ENCODE measurements around the gene CTNNA1. TPM values are rescaled to one million over a fixed set of nuclear protein-coding genes. Genes with fewer than 3 reads are reported as not detected.

The CTNNA1 gene
- total and polyA plus RNA-seq, 4 donors = 115 to 480 (median 302) TPM

DNA sequence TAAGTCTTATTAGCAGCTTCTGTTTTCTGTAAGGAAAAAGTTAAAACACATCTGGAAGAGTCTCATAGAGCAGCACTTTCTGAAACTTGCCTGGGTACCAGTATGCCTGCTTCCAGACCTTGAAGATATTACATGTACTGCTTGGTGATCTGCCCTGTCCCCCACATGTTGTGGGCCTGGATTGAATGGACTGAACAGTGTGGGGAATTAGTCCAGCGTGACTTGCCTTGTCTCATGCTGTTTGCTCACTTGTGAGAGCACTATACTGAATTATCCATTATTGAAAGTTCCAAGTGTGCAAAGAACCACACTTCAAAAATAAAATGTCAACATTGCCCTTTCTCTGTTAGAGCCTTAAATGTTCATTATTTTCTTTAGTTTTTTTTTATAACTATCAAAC is 8.9 kb downstream of the CTNNA1 start:
- ATAC-seq (ENCODE audit: insufficient read depth, low FRiP score) (no peak), DNase-seq (peak in 1 of 3 donors; percentile 4)
- H3K36me3 ChIP-seq (ENCODE audit: control insufficient read depth in 4 of 4, insufficient read depth in 4 of 4, low read length in 4 of 4) = peaks cover 2 to 25% (median 14%) of the 10 kb centered on the region in 4 donors
- H3K27me3 ChIP-seq (ENCODE audit: control insufficient read depth in 3 of 3, insufficient read depth in 3 of 3, low read length in 2 of 3) = no peaks in the 10 kb centered on the region
- H3K9ac ChIP-seq (ENCODE audit: insufficient read depth in 1 of 2, low read length in 2 of 2) = no peak overlapping the region
- TF ChIP-seq, protein P1, sequence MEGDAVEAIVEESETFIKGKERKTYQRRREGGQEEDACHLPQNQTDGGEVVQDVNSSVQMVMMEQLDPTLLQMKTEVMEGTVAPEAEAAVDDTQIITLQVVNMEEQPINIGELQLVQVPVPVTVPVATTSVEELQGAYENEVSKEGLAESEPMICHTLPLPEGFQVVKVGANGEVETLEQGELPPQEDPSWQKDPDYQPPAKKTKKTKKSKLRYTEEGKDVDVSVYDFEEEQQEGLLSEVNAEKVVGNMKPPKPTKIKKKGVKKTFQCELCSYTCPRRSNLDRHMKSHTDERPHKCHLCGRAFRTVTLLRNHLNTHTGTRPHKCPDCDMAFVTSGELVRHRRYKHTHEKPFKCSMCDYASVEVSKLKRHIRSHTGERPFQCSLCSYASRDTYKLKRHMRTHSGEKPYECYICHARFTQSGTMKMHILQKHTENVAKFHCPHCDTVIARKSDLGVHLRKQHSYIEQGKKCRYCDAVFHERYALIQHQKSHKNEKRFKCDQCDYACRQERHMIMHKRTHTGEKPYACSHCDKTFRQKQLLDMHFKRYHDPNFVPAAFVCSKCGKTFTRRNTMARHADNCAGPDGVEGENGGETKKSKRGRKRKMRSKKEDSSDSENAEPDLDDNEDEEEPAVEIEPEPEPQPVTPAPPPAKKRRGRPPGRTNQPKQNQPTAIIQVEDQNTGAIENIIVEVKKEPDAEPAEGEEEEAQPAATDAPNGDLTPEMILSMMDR (IDR thresholded peaks at IDR 0.05; ENCODE audit: control extremely low read depth, extremely low read depth) = no peak
- peaks cover 4 to 26% (median 12%) of the 10 kb centered on the region in 5 donors for H3K4me1 ChIP-seq (ENCODE audit: control insufficient read depth in 5 of 5, insufficient read depth in 5 of 5, low read length in 5 of 5)
- H3K27ac ChIP-seq (ENCODE audit: low read depth in 1 of 2, low read length in 1 of 2) = no peak overlapping the region
- WGBS, 2 donors = 53 to 74% methylated on average over 1 of the region's 1 CpG
- no peak overlapping the region for H3K4me3 ChIP-seq
- peaks cover 0 to 9% (median 0%) of the 10 kb centered on the region in 4 donors for H3K9me3 ChIP-seq (ENCODE audit: control insufficient read depth in 4 of 4, insufficient read depth in 3 of 4, low read length in 3 of 4)

GRCh38 chr5:138763037-138763778 is 10.0 kb downstream of the CTNNA1 start:
- peaks cover 0 to 5% (median 0%) of the 10 kb centered on the region in 4 donors for H3K9me3 ChIP-seq (ENCODE audit: control insufficient read depth in 4 of 4, insufficient read depth in 3 of 4, low read length in 3 of 4)
- H3K4me3 ChIP-seq = no peak overlapping the region
- H3K9ac ChIP-seq (ENCODE audit: insufficient read depth in 1 of 2, low read length in 2 of 2) = no peak overlapping the region
- H3K27ac ChIP-seq (ENCODE audit: low read depth in 1 of 2, low read length in 1 of 2) = no peak overlapping the region
- peaks cover 4 to 26% (median 12%) of the 10 kb centered on the region in 5 donors for H3K4me1 ChIP-seq (ENCODE audit: control insufficient read depth in 5 of 5, insufficient read depth in 5 of 5, low read length in 5 of 5)
- no peaks in the 10 kb centered on the region for H3K27me3 ChIP-seq (ENCODE audit: control insufficient read depth in 3 of 3, insufficient read depth in 3 of 3, low read length in 2 of 3)
- H3K36me3 ChIP-seq (ENCODE audit: control insufficient read depth in 4 of 4, insufficient read depth in 4 of 4, low read length in 4 of 4) = peaks cover 2 to 24% (median 12%) of the 10 kb centered on the region in 4 donors
- no peak for ATAC-seq (ENCODE audit: insufficient read depth, low FRiP score)
- DNase-seq = no peak
- WGBS, 2 donors = 81 to 86% methylated on average over 3 of the region's 3 CpGs
- TF ChIP-seq, protein P1 (IDR thresholded peaks at IDR 0.05; ENCODE audit: control extremely low read depth, extremely low read depth) = no peak

DNA sequence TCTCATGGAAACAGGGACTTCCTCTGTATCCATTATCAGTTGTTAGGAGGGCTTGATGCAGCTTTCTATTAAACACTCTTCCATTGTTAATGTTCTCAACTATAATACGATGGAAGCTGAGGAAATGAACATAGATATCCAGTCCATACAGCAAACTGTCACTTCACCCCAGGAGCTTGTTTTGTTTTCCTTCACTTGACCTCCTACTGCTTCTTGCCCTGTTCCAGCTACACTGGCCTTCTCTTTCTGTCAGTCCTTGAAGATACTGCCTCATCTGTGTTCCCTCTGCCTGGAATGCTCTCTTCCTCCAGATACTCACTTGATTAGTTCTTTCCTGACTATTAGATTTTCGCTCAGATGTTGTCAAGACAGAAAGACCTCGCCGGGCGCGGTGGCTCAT is 17.1 kb downstream of the CTNNA1 start:
- Histone ChIP-seq H3K27me3 (ENCODE audit: control insufficient read depth in 3 of 3, insufficient read depth in 3 of 3, low read length in 2 of 3) (no peaks in the 10 kb centered on the region), H3K27ac (ENCODE audit: low read depth in 1 of 2, low read length in 1 of 2) (no peak overlapping the region), H3K9me3 (ENCODE audit: control insufficient read depth in 4 of 4, insufficient read depth in 3 of 4, low read length in 3 of 4) (no peaks in the 10 kb centered on the region), H3K4me3 (no peak overlapping the region), H3K4me1 (ENCODE audit: control insufficient read depth in 5 of 5, insufficient read depth in 5 of 5, low read length in 5 of 5) (peaks cover 0 to 21% (median 13%) of the 10 kb centered on the region in 5 donors), H3K9ac (ENCODE audit: insufficient read depth in 1 of 2, low read length in 2 of 2) (no peak overlapping the region), H3K36me3 (ENCODE audit: control insufficient read depth in 4 of 4, insufficient read depth in 4 of 4, low read length in 4 of 4) (peaks cover 0 to 3% (median 0%) of the 10 kb centered on the region in 4 donors)
- WGBS, 2 donors = 73 to 84% methylated on average over 6 of the region's 6 CpGs
- DNase-seq (no peak), ATAC-seq (ENCODE audit: insufficient read depth, low FRiP score) (no peak)
- TF ChIP-seq, protein P1 (IDR thresholded peaks at IDR 0.05; ENCODE audit: control extremely low read depth, extremely low read depth) = no peak

Data from lung (tissue), 12 donors.